GM18519 (cell line): ENCODE results near the gene OMP.

ENCODE experiments used
- ATAC-seq: cut with Tn5 transposase; IDR thresholded peaks from one replicate; pipeline ENCODE4 v1.9.1; 2021; ENCODE audit warnings: mild to moderate bottlenecking, moderate library complexity; ENCODE audit not compliant: unreplicated experiment, low FRiP score

Gene OMP

GRCh38 chr11:77135069-77135468 lies 32.4 kb downstream of the OMP start:
- no peak for ATAC-seq

DNA sequence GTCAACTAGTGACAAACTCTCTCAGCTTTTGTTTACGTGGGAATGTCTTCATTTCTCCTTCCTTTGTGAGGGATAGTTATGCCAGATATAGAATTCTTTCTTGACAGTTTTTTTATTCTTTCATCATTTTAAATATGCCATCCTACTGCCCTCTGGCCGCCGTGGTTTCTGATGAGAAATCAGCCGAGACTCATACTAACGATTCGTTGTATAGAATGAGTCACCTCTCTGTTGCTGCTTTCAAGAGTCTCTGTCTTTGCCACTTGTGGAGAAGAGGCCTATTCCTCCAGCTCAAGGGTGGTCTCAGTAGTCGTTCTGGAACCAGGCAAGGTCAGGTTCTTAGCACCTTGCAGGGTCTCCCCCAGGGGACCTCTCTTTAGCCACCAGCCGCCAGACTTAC lies 33.4 kb downstream of the OMP start:
- no peak for ATAC-seq

DNA sequence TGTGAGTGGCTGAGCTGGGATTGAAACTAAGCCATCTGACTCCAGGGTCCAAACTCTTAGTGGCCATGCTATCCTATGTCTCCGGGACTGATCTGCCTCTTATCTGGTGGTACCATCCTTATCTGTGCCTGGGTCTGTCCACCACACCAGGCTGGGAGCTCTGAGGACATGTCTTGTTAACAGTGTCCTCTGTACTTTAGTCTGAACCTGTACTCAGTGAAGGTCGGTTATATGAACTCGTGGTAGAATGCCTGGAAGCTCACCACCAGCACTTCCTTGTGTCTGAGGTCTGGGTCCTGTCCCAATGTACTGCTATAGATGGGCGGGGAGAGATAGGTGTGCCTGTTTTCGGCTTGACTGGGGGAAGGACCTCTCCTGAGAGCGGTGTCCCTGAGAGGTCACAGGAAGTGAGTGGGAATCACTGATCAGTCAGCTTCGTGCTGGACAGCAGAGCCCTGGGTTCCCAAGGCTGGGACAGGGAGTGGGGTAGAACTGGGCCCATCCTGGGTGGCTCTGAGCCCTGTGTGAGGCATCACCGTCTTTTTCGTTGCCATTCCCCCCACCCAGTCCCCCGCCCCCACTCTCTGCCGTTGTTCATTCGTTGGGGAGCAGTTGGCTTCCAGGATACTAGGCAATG lies 34.3 kb downstream of the OMP start:
- ATAC-seq: no peak

DNA sequence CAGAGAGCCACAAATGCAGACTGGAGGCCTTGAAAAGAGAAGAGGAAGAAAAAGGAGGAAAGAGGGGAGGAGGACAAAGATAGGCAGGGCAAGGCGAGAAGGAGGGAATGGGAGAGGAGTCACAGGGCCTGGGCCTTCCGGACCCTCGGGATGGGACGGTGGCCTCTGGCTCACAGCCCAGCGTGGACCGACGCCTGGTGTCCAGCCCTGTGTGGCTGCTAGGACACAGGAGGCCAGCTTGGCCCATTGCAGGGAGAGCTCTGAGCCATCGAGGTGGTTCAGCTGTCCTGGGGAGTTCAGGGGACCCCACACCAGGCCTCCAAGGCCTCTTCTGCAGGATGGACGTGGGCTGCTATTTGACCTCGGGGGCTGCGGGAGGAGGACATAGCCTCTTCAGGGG lies 34.8 kb downstream of the OMP start:
- no peak for ATAC-seq

- no peak for ATAC-seq
Measured at GRCh38 chr11:77138106-77138649, 35.5 kb downstream of the OMP start.

DNA sequence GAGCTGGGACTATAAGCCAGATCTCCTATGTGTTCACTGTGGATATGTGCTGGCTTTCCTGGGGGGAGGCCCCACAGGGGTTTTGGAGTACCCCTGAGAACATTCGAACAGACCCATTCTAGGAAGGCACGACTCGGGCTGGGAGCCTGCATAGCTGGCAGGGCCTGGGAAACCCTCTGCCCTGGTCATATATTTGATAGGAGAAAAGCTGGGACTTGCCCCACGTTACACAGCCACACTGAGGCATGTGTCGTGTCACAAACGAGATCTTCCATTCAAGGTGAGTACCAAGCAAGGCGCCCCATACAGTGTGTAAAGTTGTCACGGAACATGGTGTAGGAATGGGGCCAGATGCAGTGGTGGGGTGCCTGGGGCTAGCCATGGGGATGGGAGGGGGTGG lies 36.6 kb downstream of the OMP start:
- ATAC-seq: no peak

GRCh38 chr11:77140231-77140851 lies 37.7 kb downstream of the OMP start:
- ATAC-seq: no peak

DNA sequence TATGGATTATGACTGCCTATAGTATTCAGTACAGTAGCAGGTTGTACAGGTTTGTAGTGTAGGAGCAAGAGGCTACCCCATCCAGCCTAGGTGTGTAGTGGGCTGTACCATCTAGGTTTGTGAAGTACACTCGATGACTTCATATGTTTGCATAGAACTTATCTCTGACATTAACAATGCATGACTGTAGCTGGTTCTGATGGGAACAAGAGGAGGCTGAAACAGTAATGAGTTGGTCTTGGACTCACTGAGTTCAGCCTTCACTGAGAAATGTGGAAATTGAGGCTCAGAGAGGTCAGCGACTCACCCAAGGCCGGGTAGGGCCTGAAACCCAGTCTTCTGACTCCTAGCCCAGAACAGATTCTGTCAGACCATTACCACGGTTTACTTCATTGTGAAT lies 38.4 kb downstream of the OMP start:
- no peak for ATAC-seq

DNA sequence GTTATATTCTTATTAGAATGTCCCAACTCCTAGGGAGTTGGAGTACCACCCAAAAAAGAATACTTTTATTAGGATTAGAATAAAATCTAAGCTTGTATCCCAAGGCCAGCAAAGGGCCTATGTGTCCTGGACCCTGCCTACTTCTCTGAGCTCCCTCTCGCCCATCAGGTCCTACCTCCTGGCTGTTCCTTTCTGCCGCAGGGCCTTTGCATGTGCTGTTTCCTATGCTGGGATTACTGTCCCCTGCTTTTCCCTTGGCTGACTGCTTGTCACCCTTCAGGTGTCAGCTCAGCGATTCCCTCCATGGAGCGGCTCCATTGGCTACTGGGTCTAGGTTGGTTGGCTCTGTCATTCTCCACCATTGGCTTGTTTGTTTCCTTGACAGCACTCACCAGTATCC lies 38.8 kb downstream of the OMP start:
- ATAC-seq: no peak

- no peak for ATAC-seq
Measured at GRCh38 chr11:77142091-77142975, 39.7 kb downstream of the OMP start.

GRCh38 chr11:77143405-77144020 lies 40.9 kb downstream of the OMP start:
- ATAC-seq: no peak

DNA sequence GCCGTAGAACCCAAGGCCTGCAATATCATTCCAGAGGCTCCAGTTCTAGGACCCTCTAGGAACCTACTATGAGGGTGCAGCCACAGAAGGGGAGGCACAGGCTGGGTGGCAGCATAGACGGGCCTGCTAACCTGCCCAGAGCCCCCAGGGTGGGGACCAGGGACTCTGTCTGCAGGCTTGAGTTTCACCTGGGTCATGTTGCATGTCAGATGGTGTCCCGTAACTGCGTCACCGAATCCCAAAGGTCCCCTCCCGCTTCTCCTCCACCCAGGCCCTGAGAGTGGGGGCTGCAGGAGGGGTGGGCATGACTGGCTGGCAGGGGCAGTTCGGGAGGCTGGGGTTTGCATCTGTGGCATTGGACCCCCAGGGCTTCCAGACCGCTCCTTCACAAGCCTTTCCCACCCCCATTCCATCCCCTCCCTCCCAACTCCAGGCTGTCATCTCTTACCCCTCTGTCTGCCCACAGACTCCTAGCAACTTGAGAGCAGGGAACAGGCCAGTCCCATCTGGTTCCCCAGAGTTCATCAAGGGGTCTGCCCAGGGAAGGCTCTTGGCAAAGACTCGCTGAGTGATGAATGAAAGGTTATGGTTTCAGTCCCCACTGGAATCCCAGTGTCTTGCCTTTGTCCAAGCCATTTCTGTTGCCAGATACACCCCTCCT lies 41.7 kb downstream of the OMP start:
- ATAC-seq: no peak

- no peak for ATAC-seq
Measured at GRCh38 chr11:77144857-77145428, 42.3 kb downstream of the OMP start.

DNA sequence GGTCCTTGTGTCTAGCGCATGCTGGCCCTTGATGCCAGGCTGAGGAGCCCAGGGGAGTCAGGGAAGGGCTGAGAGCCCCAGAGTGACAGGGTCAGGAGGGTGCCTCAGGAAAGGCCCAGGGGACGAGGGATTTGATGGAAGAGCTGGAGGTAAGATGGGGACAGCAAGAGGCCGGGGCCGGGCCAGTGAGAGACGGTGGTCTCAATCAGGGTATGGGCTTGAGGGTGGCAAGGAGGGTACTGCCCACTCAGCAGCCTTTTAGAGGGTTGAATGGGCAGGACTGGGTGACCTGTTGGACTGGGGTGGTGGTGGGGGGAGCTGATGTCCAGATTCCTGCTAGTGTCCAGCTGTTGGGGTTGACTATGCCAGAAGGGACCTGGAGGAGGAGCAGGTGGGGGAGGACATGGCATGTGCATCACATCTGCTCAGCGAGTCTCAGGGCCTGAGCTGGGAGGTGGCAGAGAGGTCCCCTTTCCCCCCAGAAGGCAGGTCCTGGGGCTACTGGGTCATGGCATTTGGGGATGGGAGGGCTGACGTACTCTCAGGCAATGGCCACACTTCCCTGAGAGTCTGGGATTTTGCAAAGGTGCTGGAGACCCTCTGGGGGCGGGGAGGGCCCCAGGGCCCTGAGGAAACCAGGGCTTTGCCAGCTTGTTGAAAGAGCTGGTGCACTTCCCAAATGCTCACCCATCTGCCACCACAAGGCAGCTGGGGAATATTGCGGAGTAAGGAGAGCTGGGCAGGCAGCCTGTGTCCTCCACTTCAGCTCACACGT lies 43.8 kb downstream of the OMP start:
- ATAC-seq: no peak

DNA sequence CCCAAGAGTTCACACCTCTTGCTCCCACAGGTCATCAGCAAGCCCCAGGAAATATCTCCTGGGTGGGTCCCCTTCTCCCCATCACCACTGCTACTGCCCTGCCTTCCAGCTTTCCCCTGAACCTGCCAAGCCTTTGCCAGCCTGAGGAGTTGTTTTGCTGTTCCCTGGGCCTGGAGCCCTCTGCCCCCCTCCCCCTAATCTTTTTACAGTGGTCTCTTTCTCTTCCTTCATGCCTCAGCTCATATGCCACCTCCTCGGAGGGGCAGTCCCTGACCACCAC lies 44.3 kb downstream of the OMP start:
- no peak for ATAC-seq

DNA sequence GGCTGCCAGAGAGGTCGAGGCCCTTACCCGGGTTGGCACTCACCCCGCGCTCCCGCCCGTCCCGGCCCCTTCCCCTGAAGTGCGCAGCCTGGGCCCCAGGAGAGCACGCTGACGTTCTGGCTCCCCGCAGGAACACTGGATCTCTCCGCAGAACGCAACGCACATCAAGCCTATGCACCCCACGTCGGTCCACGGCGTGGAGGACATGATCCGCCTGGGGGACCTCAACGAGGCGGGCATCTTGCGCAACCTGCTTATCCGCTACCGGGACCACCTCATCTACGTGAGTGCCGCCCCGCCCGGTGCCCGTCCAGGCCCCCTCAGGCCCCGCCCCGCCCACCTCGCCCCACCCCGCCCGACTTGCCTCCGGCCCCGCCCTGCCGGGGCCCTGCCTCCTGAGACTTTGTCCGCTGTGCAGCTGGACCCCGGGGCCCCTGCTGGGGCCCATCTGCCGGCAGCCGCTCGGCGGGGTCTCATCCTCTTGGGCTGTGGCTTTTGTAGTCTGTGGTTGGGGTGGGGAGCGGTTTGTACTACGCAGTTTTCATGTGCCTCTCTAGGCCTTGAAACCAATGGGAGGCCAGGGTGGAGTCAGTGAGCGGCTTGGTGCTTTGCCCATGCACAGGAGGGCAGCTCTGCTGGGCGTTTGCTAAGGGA lies 45.2 kb downstream of the OMP start:
- ATAC-seq: no peak

DNA sequence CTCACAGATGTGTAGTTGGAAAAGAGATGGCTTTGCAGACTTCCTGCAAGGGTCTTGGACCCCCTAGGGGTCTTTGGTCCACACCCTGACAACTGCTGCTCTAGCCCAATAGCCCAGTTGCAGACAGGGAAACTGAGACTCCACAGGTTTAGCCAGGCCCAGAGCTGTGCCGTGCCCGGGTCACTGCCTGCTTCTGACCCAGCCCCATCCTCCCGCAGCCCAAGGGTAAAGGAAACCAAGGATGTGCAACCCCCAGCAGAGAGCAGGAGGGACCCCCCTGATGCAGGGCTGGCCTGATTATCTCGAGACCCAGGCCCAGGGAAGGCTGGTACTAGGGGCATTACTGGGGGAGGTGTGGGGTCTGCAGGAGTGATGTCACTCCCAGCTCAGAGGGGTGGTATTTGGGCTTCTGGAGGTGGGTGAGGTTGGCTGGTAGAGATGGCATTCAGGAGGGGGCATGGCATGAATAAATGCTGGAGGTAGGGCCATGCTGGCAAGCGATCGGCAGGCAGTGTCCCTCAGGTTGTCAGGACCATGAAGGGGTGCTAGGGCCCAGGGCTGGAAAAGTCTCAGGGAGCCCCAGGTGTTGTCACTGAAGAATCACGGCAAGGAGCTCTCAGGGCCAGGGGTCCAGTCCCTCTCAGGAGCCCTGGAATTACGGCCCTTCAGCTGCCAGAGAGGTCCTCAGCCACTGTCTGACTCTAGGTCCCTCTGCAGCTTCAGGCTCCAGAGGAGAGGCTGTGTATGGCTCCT lies 46.5 kb downstream of the OMP start:
- ATAC-seq: no peak

DNA sequence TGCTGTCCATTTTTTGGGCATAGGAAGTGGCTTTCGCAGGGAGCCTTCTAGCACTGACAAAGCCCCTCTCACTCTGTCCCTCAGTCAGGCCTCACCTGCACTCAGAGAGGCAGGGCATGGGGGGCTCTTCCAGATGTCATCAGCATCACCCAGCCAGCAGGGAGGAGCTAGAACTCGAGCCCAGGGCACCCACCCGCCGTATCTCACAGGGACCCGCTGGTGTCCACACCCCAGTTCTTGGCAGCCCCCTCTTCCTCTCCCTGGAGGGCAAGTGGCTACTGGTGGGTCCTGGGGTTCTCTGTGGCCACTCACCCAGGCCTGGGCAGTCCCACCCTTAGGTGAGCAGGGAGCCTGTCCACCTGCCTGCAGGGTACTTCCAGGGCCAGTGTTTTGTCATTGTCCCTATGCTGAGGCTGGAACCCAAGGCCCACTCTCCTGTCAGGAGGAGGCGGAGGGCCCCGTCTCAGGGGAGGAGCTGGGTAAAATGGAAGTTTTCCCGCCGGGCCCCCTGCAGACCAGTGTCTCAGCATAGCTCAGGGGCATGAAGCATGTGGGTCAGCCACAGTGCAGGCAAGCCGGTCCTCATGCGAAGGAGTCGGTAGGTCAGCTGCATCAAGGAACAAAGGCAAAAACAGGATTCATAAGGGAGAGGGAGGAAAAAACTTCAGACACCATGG lies 47.2 kb downstream of the OMP start:
- no peak for ATAC-seq
